Cardiac septum (tissue), 1 donor: ENCODE data around the gene MND1. TPM values are rescaled to one million over a fixed set of nuclear protein-coding genes. Genes with fewer than 3 reads are reported as not detected.

Source experiments
- total RNA-seq: library from RNA; stranded (reverse); fragmentation: NEBNext Ultra II Directional; extraction: Animal tissue kit (Norgen Biotek cat#: 25700); gene quantifications from one replicate; pipeline ENCODE4 v1.2.1, GENCODE V29; 2021
- donor health status: DM: no; HTN: no; CAD: no.

MND1 gene
- total RNA-seq, 1 donor from 2014 or later = not detected

Other genes starting within 250 kb of the MND1 start
- gene TRIM2, start 140.2 kb upstream of the MND1 start, total RNA-seq = 23.4 TPM
- gene TMEM131L, start 121.7 kb downstream of the MND1 start, total RNA-seq = 21.2 TPM